H7 (cell line): ENCODE data around the gene SP4. TPM values are rescaled to one million over a fixed set of nuclear protein-coding genes. Genes with fewer than 3 reads are reported as not detected.

Source experiments
- DNase-seq: peaks from one replicate; pipeline ENCODE4 v3.0.0; 2012
- H3K27me3 ChIP-seq: 2 replicates; pipeline ENCODE4 v1.6.0; 2011; ENCODE audit warnings: mild to moderate bottlenecking, low read length; ENCODE audit not compliant: control insufficient read depth, insufficient read depth
- H3K36me3 ChIP-seq: replicated peaks from 2 replicates; pipeline ENCODE4 v1.5.1; 2011; ENCODE audit warnings: low read length; ENCODE audit not compliant: control insufficient read depth, insufficient read depth
- H3K4me3 ChIP-seq: 2 replicates; pipeline ENCODE4 v1.5.1; 2011; ENCODE audit warnings: low read depth, mild to moderate bottlenecking, control low read depth, low read length, moderate library complexity; ENCODE audit not compliant: insufficient read depth
- total RNA-seq: library from RNA; depleted of rRNA; stranded (reverse); fragments of >200 nt; shearing (Covaris generic); gene quantifications from 2 replicates; pipeline ENCODE4 v1.2.3, GENCODE V29; 2014; rRNA removed

Gene SP4
- total RNA-seq, result 21.2 and 26.3 TPM in 2 replicates

DNA sequence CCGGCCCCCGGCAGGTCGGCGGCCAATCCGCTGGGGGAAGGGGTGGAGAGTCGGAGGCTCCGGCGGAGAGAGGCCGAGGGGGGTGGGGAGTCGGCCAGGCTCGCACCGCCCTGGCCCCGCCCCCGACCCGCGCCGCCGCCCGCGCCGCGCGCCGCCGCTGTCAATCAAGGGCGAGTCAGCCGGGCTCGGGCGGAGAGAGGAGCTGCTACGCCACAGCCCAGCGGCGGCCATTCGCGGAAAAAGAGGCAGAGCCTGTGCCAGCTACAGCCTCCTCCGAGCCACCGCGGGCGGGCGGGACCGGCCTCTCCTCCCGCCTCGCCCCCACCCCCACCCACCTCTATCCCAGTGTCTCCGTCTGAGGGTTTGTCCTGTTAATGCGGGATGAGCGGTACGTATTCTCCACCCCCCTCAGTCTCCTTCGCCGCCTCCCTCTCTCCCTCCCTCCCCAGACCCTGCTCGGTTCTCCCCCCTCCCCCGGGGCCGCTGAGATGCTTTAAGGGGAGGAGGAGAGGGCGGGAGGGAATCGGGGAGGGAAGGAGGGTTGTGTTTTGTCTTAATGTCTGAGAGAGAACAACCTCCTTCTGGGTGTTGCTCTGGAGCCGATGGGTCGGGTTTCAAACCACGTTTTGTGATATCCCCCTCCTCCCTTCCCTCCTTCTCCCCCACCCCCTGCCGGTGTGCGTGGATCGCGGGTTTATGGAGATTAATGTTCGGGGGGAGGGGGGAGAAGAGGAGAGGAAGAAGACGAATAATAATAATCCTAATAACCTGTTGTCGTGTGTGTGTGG lies at the start of gene SP4:
TSS of gene SP4 (plus strand) at position 213 of the 788 bp plus-strand sequence. CDS start at position 382, 169 bp downstream.
- peaks cover 7% of the 10 kb centered on the region for H3K36me3 ChIP-seq
- H3K4me3 ChIP-seq, result peak within 1 kb of the TSS; percentile 83
- DNase-seq, result peak; percentile 96
- H3K27me3 ChIP-seq, result no peaks in the 10 kb centered on the region

DNA sequence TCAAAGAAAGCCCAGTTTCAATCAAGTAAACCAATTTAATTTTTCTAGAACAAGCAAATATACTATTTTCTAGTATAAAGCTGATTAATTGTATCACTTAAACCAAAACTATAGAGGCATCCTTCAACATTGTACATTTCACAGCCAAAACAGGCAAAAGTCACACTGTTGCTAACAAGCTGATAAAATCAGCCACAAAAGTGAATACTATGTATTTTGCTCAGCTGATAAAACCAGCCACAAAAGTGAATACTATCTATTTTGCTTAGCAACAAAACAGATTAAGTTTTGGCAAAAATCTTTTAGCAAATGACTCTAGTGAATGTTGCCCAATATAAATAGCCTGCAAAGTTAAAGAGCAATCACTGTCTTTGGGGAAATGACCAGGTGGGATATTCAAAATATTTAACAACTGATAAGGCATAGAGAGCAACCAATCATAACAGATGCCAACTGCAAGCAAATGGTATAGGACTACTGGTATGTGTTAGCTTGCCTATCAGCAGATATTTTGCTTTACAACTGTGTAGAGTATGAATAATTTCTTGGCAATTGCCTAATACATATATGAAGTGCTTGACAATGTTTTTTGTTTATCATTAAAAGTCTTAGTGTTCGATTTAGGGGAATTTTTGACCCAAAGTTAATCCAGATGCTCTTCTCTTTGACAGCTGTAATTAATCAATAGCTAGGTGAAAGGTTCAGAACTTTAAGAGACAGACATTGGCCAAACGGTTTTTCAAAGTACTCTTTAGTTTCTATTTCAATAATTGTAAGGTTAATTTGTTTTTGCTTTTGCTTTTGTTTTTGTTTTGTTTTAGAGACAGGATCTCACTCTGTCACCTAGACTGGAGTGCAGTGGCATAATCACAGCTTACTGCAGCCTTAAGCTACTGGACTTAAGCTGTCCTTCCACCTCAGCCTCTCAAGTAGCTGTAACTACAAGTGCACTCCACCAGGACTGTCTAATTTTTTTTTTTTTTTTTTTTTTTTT lies 44.4 kb upstream of the SP4 start:
- H3K4me3 ChIP-seq, result no peak overlapping the region
- DNase-seq, result no peak

DNA sequence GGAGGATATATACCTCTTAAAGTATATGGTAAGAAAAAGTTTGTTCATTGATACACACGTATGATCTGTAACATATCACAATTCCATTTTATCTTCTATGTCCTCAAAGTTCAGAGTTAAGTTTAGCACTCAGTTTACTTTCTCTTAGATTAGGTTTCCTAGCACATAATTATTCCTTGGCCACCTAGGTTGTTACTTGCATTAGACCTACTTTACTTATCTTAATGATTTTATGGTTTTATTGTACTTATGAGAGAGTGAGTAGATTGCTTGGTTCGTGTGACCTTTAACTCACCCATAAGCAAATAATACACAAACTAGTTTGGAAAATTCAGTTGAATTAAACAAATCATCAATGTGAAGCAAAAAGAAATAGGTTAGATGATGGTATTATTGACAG lies 33.9 kb upstream of the SP4 start:
- Histone ChIP-seq H3K4me3 (no peak overlapping the region), H3K27me3 (no peaks in the 10 kb centered on the region), H3K36me3 (no peaks in the 10 kb centered on the region)
- DNase-seq, result no peak

More for the DNA sequence above, 44.4 kb upstream of the SP4 start:
- H3K36me3 ChIP-seq, result no peaks in the 10 kb centered on the region
- no peaks in the 10 kb centered on the region for H3K27me3 ChIP-seq

DNA sequence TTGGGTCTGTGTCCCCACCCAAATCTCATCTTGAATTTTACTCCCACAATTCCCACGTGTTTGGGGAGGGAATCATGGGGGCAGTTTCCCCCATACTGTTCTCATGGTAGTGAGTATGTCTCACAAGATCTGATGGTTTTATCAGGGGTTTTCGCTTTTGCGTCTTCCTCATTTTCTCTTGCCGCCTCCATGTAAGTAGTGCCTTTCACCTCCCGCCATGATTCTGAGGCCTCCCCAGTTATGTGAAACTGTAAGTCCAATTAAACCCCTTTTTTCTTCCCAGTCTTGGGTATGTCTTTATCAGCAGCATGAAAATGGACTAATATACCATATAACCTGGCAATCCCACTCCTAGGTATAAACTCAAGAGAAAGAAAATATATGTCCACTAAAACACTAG lies 25.9 kb upstream of the SP4 start:
- DNase-seq, result no peak
- Histone ChIP-seq H3K4me3 (no peak overlapping the region), H3K27me3 (no peaks in the 10 kb centered on the region), H3K36me3 (no peaks in the 10 kb centered on the region)

DNA sequence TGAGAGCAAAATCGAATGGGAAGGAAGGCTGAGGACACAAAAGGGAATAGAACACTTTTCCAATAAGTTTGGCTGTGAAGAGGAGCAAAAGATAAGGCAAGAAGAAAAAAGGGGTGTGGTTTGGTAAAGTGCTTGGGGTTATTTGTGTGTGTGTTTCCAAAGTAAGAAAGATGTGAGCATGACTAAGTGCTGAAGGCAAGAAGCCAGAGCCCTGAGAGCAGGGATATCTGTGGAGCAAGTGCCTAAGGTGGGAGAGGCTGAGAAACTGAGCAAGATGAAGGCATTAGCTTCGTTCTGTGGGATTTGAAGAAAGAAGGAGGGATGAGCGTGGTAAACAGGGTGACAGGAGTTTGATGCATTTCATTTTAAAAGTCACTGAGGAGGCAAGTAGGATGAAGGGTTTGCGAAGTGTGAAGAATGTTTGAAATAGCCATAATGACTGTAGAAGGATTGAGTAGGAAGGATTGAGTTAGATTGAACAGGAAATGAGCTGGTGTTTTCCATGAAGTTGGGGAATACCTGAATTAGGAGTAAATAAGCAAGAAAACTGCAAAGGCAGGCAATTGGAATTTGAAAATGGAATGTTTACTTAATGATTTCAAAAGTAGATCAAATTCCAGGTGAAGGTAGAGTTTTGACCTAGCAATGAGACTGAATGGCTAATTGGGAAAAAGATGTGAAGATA lies 19.9 kb upstream of the SP4 start:
- DNase-seq, result no peak
- H3K36me3 ChIP-seq, result no peaks in the 10 kb centered on the region
- no peaks in the 10 kb centered on the region for H3K27me3 ChIP-seq

DNA sequence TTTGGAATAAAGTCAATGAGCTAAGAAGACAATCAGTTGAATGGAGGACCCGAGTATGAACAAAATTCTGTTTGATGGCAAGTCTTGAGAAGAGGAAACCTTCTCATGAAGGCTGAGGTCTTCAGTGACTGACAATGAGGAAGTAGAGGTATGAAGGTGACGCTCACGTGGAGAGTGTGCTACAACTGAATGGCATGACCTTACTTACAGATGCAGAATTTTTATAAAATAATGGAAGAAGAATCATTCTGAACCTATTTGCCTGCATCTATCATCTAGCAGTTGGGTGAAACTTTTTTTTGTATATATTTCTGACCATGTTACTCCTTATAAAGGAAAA lies 19.4 kb upstream of the SP4 start:
- H3K36me3 ChIP-seq, result no peaks in the 10 kb centered on the region
- no peak for DNase-seq
- no peaks in the 10 kb centered on the region for H3K27me3 ChIP-seq
- no peak overlapping the region for H3K4me3 ChIP-seq

More for the DNA sequence above, 19.9 kb upstream of the SP4 start:
- H3K4me3 ChIP-seq, result no peak overlapping the region

DNA sequence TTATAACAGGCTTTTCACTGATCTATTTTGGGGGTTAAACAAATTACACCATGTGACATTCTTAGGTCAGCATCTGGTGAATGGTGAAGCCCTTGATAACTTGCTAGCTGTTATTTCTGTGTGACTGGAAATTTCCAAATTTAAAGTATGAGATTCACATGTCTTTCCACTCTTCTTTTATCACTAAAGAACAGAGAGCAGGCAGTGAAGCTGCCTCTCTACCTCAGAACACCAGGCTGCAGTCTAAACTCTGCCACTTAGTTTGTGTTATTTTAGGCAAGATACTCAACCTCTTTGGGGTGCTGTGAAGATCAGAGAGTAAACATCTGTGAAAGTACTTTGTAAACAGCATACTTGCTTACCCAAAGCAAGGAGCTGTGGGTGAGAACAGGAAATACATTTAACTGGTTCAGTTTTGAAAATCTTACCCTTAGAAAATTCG lies 15.5 kb upstream of the SP4 start:
- DNase-seq, result peak; percentile 11
- Histone ChIP-seq H3K4me3 (no peak overlapping the region), H3K36me3 (no peaks in the 10 kb centered on the region), H3K27me3 (no peaks in the 10 kb centered on the region)

DNA sequence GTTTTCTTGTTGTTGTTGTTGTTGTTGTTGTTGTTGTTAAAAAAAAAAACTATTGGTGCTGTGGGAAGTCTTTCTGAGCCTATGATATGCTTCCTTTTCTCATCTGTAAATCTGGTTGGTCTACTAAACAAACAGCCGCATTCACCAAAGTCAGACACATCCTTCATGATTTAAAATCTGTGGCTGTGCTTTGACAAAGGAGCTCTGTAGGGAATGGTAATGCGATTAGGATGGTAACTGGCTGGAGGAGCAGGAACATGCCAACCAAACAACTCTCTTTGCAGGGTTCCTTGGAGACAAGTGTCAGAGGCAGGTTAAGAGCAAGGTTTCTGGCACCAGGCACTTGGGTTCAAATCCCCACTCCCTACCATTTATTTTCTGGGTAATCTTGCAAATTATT lies 14.9 kb upstream of the SP4 start:
- Histone ChIP-seq H3K27me3 (no peaks in the 10 kb centered on the region), H3K36me3 (no peaks in the 10 kb centered on the region), H3K4me3 (no peak overlapping the region)
- DNase-seq, result peak; percentile 38

DNA sequence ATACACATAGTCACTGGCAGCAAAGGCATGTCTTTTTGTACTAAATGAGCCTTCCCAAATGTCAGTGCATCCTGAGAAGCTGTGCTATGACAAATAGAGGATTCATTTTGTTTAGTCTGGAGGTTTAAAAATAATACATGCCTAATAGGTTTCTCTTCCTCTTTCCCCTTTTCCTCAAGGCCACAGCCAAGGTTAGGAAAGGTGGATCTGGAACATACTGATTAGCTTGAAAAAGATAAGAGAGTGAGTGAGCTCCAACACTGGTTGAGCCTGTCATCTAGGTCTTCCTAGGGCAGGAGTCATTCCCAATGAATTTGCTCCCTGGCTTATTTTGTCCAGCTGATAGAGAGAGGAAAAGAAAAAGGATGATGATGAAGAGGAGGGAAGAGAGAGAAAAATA lies 14.4 kb upstream of the SP4 start:
- no peak overlapping the region for H3K4me3 ChIP-seq
- DNase-seq, result no peak
- H3K36me3 ChIP-seq, result no peaks in the 10 kb centered on the region
- no peaks in the 10 kb centered on the region for H3K27me3 ChIP-seq

DNA sequence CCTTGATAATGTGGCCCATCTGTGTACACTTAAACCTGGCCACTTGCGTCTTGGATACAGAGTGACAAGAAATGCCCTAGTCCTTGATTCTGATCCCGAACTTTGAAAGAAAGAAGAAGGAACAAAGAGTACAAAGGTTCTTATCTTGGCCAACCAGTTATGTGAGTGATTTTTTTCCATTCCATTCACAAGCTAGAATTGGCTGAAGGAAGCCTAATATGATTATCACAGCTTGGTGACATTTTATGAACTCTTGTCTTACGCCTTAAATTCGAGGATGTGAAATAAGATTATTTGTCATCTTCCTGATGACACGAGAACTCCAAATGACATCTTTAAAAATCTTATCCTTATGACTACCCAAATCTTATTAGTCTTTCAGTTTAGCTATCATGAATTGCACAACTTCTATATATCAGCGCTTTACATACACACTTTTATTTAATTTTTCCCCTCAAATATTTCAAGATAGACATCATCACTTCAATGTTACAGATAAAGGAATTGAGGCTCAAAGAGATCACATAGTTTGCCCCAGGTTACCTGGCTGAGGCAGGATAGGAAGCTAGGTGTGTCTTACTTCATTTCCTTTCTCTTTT lies 13.0 kb upstream of the SP4 start:
- no peaks in the 10 kb centered on the region for H3K27me3 ChIP-seq
- H3K36me3 ChIP-seq, result no peaks in the 10 kb centered on the region
- H3K4me3 ChIP-seq, result no peak overlapping the region
- DNase-seq, result no peak

DNA sequence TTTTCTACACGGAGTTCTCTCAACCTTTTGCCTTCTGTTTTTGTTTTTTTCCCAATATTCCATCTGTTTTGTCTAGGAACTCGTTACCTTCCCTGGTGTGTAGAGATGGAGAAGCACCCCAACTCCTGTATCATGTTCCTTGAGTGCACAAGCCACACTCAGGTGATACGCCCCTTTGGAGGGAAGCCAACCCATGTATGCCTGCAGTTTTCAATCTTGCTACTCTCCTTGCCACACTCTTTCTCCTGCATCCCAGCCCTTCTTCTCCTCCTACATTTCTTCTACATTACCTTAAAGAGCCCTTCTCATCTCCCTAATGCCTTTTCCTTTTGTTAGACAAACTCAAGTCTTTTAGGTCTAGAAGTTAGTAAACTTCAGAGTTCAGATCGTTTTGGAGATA lies 10.2 kb upstream of the SP4 start:
- no peak overlapping the region for H3K4me3 ChIP-seq
- DNase-seq, result no peak
- H3K36me3 ChIP-seq, result no peaks in the 10 kb centered on the region
- no peaks in the 10 kb centered on the region for H3K27me3 ChIP-seq

DNA sequence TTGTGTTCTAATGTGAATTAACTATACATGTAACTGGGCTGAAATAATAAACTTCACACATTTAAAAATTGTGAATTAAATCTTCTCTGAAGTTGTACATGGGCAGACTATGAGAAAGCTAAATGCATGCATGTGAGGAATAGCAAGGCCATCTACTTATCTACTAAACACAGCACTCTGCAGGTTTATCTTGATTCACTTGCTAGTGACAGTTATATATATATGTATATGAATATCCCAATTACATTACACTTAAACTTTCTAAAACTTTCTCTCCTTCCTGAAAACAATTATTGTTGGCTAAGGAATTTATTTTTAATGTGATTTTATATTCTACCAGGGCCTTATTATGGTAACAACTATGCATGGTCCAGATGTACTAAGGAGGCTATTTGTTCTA lies 5.1 kb upstream of the SP4 start:
- DNase-seq, result no peak
- H3K4me3 ChIP-seq, result no peak overlapping the region
- H3K36me3 ChIP-seq, result no peaks in the 10 kb centered on the region
- no peaks in the 10 kb centered on the region for H3K27me3 ChIP-seq

DNA sequence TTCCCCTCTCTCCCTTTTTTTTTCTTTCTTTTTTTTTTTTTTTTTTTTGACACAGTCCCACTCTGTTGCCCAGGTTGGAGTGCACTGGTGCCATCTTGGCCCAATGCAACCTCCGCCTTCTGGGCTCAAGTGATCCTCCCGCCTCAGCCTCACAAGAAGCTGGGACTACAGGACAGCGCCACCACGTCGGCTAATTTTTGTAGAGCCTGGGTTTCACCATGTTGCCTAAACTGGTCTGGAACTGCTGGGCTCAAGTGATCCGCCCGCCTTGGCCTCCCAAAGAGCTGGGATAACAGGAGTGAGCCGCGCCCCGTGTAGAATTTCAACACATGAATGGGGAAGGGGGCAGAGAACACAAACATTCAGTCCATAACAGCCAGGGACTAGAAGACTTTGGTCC lies 2.6 kb upstream of the SP4 start:
- Histone ChIP-seq H3K36me3 (peaks cover 6% of the 10 kb centered on the region), H3K4me3 (no peak overlapping the region), H3K27me3 (no peaks in the 10 kb centered on the region)
- DNase-seq, result no peak
